C4-2B (cell line): ENCODE data around the gene UGP2.
"Not testable (repeated sequence)": the region's sequence is repeated elsewhere in the genome, so short reads cannot be mapped to it uniquely, and the experiment has no call there.

ENCODE experiments used
- ZFX ChIP-seq: fragments of 450-650 bp; IDR thresholded peaks from 2 replicates; pipeline ENCODE4 v1.6.1; 2017
- TF ChIP-seq, protein P1 (sequence below): fragments of 450-650 bp; conservative IDR thresholded peaks from 2 replicates; pipeline ENCODE4 v1.5.1; 2017; ENCODE audit warnings: mild to moderate bottlenecking

GRCh38 chr2:63808036-63808435 lies 33.7 kb upstream of the UGP2 start:
- TF ChIP-seq, protein P1, sequence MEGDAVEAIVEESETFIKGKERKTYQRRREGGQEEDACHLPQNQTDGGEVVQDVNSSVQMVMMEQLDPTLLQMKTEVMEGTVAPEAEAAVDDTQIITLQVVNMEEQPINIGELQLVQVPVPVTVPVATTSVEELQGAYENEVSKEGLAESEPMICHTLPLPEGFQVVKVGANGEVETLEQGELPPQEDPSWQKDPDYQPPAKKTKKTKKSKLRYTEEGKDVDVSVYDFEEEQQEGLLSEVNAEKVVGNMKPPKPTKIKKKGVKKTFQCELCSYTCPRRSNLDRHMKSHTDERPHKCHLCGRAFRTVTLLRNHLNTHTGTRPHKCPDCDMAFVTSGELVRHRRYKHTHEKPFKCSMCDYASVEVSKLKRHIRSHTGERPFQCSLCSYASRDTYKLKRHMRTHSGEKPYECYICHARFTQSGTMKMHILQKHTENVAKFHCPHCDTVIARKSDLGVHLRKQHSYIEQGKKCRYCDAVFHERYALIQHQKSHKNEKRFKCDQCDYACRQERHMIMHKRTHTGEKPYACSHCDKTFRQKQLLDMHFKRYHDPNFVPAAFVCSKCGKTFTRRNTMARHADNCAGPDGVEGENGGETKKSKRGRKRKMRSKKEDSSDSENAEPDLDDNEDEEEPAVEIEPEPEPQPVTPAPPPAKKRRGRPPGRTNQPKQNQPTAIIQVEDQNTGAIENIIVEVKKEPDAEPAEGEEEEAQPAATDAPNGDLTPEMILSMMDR = not testable (repeated sequence)
- not testable (repeated sequence) for TF ChIP-seq ZFX
